ENCODE measurements around the gene KDF1.

The KDF1 gene

GRCh38 chr1:26909951-26910342 lies 50.3 kb downstream of the KDF1 start:
- TF ChIP-seq CTCF (IDR thresholded peaks at IDR 0.05; ENCODE audit: low read depth, low read length, missing control alignments) = no peak
- no peak overlapping the region for H3K4me3 ChIP-seq (replicated peaks; ENCODE audit: low read depth, low read length)
- no peak for DNase-seq (ENCODE audit: extremely low read depth, low read depth)

GRCh38 chr1:26907071-26907917 lies 53.0 kb downstream of the KDF1 start:
- peak; percentile 33 for DNase-seq (ENCODE audit: extremely low read depth, low read depth)
- TF ChIP-seq CTCF (IDR thresholded peaks at IDR 0.05; ENCODE audit: low read depth, low read length, missing control alignments) = no peak
- no peak overlapping the region for H3K4me3 ChIP-seq (replicated peaks; ENCODE audit: low read depth, low read length)

GRCh38 chr1:26900815-26901511 lies 59.3 kb downstream of the KDF1 start:
- H3K4me3 ChIP-seq (replicated peaks; ENCODE audit: low read depth, low read length) = peak overlapping the region; percentile 73
- TF ChIP-seq CTCF (IDR thresholded peaks at IDR 0.05; ENCODE audit: low read depth, low read length, missing control alignments) = no peak
- DNase-seq (ENCODE audit: extremely low read depth, low read depth) = no peak

- peak within 1 kb of the TSS; percentile 73 for H3K4me3 ChIP-seq (replicated peaks; ENCODE audit: low read depth, low read length)
- TF ChIP-seq CTCF (IDR thresholded peaks at IDR 0.05; ENCODE audit: low read depth, low read length, missing control alignments) = no peak
- peak; percentile 87 for DNase-seq (ENCODE audit: extremely low read depth, low read depth)
Measured at GRCh38 chr1:26900001-26900814, 60.1 kb downstream of the KDF1 start, which contains the start of gene GPATCH3. GPATCH3 (minus strand) TSS chr1:26900467; CDS start chr1:26900442, 25 bp downstream.

Measured in HFF-Myc (cell line).